Hematopoietic multipotent progenitor cell treated with erythropoietin and hydrocortisone succinate and interleukin-3 and kit ligand, for 17 days (in vitro differentiated cells): ENCODE measurements around the gene SIVA1.

Experiments used
- DNase-seq: peaks from one replicate; pipeline ENCODE4 v3.0.0-alpha.2; 2015; ENCODE audit warnings: low spot score

SIVA1 gene

DNA sequence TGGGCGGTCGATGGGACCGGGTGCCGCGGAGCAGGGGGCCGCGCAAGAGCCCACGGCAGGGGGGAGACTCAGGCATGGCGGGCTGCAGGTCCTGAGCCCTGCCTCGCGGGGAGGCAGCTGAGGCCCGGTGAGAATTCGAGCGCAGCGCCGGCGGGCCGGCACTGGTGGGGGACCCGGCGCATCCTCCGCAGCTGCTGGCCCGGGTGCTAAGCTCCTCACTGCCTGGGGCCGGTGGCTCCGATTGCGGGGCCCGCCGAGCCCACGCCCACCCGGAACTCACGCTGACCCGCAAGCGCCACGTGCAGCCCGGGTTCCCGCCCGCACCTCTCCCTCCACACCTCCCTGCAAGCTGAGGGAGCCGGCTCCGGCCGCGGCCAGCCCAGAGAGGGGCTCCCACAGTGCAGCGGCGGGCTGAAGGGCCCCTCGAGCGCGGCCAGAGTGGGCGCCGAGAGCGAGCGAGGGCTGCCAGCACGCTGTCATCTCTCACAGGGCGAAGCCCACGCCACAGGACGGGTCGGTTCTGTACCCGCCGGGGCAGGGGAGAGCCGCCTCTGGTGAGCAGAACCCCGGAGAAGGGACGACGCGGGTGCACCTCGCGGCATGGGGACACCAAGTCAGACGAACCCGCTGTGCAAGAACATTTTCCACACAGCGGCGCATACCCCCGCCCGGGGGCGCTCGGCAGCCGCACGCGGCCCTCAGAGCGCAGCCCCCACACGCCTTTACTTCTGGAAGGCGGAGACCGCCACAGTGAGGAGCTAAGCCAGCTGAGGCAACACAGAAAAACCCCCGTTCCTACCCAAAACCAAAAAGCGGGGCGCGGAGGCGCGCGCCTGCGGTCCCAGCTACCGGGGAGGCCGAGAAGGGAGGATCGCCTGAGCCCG is 1.2 kb upstream of the SIVA1 start:
- DNase-seq = no peak

DNA sequence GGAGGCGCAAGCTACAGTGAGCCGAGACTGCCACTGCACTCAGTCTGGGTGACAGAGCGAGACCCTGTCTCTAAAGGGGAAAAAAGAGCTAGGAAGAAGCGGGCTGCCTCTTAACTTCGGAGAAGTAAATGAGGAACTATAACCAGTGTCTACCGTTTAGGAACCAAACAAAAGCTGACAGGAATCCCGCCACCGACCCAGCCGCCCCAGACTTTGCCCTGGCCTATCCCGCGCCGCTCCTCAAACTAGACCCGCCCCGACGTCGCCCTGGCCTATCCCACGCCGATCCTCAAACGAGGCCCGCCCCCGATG is 568 bp upstream of the SIVA1 start:
- no peak for DNase-seq

DNA sequence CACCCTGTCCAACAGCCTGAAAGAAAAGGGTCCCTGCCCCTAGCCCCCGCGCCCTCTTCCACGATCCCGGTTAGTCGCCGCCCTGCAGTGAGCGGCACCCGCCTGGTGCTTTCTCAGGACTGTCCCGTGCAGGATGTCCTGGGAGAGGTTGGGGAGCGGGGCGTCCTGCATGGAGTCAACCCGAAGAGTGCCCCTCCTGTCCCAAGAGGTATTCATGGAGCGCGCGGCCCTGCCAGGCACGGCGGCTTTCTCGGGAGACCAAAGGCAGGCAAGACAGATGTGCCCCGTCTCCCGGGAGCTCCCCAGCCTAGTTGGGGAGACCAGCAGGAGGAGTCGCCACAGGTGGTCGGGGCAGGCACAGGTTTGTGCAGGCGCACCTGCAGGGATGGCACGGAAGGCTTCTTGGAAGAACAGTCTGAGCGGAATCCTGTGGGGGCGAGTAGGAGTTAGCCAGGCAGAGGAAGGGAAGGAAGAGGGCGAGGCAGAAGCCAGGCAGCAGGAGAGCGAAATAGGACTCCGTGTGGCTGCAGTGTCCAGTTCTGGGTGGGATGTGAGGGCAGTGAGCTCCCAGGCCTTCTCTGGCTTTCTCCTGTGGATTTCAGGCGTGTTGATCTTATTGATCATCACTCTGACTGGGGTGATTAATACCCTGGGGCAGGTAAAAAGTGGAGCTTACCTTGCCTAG is 723 bp downstream of the SIVA1 start:
- DNase-seq = no peak

DNA sequence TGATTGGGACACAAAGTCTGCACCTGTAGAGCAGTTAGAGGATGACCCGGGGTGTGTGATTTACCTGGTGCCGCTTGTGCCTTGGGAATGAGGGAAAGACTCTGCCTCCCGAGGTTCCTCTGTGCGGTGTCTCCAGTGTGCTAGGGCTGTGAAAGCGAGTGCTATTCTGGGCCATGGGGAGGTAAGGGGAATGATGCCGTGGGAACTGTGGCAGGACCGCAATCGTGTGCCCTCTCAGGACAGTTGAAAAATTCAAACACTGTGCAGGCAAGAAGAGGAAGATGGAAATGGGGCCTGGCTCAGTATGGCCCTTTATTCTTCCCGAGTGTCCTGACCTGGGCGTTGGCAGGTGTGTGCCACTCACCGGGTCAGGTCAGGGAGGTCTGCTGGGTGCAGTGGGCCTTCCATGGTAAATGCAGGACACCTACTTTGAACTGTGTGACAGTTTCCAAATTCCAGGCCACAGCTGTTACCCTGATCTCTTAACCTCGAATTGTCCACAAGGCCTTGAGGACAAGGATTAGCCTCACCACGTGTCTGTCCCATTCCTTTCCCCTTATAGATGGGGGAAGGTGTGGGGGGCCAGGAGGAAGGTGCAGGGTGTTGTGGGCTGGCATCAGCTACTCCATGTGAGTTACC is 1.4 kb downstream of the SIVA1 start:
- no peak for DNase-seq

DNA sequence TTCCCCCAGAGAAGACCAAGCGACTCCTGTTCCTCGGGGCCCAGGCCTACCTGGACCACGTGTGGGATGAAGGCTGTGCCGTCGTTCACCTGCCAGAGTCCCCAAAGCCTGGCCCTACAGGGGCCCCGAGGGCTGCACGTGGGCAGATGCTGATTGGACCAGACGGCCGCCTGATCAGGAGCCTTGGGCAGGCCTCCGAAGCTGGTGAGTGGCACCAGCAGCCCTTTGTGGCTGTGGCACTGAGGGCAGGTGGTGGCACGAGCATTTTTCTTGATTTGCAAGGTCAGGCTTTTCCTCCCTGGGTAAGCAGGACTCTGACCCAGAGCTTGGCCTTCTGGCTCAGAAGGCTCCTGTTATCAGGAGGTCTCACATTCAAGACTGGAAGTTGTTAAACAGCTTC is 2.7 kb downstream of the SIVA1 start:
- no peak for DNase-seq

DNA sequence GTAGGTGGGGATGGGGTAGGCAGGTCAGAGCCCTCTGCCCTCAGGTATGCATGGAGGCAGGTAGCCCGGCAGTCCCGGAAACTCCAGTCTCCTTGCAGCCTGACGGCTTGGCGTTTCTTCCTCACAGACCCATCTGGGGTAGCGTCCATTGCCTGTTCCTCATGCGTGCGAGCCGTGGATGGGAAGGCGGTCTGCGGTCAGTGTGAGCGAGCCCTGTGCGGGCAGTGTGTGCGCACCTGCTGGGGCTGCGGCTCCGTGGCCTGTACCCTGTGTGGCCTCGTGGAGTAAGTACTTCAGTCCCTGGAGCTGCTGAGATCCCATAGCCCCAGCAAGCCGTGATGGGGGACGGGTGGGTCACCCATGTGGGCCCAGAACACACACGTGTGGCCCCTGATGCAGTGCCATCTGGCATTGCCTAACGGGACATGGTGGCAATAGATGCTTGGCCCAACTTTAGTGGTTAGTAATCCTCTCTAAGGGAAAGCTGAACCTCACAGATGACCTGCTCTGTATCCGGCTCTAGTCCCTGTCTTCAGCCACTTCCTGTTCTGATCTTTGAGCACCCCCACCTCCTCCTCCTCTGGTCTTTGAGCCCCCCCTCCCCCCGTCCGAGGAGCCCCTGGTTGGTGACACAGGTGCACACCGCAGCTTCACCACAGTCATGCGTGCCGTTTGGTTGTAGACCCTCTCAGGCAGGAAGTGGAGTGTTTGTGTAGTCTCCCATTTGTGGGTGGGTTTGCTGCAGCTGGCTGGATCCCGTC is 3.7 kb downstream of the SIVA1 start:
- no peak for DNase-seq

DNA sequence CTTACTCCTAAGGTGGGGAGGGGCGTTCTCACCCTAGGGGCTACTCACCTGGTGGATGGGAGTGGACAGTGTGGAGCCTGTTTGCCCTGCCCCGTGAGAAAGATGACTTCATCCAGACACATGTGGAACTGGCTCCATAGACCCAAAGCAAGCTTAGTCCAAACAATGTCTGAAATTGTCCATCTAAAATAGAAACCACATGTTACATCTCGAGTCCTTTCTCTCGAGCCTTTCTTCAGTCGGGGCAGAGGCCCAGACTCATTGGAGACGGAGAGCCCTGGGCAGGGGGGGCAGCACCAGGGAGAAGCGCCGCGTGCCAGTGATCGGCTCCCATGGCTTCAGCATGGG is 4.3 kb downstream of the SIVA1 start:
- DNase-seq = no peak

DNA sequence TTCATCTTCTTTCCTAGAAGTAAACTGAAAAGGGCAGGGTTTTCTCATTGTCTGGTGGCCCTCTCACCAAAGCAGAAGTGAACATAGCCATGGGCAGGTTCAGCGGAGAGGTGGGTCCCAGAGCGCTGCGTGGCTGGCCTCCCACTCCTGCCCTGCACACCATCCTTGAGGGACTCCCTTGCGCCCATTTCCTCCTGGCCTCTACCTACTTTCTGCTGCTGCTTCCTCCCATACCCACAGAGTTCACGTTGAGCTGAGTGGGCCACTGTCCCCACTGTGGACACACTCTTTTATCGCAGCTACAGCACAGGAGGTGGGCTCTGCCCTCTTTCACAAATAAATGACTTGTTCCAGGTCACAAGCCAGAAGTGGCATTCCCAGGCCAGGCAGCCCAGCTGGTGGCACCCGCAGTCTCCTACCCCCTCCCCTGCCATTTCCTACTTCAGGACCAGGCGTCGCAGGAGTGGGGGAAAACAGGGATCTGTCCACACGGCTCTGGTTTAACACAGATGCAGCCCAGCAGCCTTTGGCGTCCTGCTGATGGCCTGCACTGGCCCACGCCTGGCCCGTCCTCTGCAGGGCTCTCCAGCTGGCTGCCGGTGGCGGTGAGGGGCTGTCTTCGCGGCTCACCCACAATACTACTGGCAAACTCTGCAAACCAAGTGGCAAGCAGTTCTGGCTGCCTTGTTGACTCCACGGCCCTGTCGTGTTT is 4.9 kb downstream of the SIVA1 start:
- DNase-seq = no peak

DNA sequence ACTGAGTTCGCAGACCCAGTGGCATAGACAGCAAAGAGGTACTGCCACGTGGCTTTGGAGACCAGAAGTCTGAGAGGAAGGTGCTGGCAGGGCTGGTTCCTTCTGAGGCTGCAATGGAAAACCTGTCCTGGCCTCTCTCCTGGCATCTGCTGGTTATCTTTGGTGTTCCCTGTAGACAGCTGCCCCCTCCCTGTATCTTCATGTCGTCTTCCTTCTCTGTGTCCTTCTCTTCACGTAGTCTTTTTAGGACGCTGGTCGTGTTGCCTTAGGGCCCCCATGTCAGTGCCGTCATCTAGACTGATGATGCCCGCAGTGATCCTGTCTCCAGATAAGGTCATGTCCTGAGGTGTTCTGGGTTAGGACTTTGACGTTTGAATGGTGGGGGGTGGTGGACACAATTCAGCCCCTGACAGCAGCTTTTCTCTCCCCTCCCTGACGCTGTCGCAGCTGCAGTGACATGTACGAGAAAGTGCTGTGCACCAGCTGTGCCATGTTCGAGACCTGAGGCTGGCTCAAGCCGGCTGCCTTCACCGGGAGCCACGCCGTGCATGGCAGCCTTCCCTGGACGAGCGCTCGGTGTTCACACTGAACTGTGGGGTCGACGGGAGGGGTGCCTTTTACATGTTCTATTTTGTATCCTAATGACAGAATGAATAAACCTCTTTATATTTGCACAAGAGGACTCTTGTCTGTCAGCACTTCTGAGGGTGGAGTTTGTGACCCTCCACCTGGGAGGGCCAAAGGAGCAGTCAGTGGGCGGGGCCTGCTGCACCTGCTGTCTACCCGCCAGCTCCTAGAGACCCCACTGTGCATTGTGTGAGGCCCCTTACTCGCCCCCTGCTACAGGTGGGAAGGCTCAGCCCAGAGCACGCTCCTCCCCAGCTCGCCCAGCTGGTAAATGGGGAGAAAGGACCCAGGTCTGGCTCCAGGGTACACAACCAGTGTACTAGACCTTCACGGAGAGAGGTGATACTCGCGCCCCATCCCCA is 6.3 kb downstream of the SIVA1 start:
- no peak for DNase-seq

DNA sequence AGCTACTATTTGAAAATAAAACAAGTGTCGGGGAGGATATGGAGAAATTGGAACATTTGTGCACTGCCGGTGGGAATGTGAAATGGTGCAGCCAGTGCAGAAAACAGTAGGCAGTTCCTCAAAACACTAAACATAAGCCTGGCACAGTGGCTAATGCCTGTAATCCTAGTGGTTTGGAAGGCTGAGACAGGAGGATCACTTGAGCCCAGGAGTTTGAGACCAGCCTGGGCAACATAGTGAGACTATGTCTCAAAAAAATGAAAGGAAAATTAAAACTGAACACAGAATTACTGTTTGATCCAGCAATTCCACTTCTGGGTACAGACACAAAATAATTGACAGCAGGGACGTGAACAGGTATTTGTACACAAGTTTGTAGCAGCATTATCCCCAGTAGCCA is 12.6 kb downstream of the SIVA1 start:
- no peak for DNase-seq

DNA sequence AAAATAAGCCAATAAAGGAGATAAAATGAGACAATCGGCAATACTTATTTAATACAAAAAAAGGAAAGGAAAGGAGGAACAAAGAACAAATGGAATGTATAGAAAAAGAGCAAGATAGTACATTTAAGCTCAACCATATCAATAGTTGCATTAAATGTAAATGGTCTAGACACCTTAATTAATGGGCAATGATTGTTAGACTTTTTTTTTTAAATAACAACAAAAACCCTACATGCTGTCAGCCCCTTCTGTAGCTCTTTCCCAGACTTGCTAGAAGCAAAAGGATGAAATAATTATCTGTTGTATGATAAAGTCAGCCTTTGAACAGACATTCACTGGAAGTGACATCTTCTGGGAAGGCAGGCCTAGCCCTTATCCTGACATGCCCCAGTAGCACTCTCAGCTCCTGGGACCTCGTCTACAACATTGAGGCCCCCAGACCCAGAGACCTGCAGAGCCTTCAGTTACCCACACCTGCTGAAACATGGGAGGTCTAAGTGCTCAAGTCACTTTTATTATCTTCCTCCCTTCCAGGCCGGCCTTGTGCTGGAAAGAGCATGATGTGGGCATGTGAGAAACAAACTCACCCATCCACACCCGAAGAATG is 13.4 kb downstream of the SIVA1 start:
- DNase-seq = no peak

DNA sequence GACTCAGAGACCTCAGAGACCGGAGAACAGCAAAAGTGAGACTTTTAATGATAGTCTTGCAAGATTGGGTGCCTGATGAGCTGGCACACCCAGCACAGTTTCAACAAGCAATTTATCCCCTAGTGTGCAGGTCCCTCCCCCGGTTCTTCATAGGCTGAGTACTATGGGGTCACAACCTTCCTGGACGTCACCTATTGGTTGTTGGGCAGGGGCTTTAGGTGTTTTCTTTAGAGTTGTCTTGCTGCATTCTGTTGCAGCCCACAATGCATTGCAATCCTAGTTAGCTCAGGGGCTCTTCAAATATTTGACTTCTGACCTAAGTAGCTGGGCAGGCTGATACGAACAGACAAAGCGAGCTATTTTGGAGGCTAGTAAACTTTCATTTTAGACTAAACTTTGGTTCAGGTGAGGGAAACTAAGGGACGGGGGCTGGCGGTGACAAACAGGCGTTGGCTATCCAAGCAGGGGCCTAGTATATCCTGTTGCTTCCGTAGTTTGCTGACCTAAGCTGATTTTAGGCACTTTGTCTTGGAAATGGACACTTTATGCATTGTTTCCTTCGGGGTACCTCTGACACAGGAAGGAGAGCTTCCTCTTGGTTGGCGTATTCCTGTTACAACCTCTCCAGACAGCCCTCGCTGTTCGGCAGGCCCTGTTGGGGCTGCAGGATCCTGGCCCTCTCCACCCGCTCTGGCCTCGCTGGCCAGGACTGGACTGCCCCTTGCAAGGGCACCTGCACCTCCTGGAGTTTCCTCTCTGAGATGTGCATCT is 14.1 kb downstream of the SIVA1 start:
- DNase-seq = no peak

DNA sequence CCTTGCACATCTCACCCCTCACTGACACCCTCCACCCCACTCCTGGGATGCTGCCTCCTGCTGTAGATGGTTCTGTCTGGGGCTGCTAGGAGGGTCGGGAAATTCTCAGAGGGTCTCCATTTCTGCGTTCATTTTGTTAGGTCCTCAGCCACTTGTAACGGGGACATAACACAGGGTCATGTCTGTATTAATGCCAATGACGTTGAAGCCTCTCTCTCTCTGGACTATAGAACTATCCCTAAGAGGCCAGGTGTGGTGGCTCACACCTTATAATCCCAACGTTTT is 14.6 kb downstream of the SIVA1 start:
- no peak for DNase-seq

DNA sequence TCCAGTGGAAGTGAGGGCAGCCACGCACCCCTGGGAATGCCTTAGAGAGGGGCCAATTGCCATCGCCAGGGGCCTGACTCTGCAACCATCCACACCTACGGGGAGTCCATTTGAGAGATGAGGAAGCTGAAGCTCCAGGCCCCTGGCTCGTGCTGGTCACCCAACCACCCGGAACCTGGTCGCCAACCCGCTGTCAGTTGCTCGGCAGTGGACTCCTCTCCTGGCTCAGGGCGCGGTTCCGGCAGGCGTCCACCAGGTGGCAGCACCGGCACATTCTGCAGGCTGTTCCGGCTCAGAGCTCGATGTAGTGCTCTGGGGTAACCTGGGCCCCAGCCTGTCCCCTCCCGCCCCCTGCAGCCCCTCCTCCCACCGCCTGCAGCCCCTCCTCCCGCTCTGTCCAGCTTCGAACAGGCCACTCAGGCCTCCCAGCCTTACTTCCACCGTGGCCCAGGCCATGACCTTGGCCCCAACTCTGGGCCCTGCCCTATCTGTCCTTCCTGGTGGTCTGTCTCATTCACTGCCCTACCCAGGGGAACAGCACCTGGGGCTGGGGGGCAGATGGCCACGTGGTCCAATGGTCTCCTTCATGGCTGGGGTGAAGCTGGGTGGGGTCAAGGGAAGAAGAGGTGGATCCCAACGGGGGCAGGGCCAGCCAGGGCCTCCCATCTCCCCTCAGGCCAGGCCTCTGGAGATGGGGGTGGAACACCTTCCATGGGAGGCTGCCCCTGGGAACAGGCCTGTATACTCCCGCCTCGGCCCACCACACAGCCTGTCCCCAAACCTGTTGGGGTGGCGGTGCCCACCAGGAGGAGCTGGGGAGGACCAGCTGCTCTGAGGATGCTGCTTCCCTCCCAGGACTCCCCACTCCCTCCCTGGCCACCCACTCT is 15.7 kb downstream of the SIVA1 start:
- peak; percentile 84 for DNase-seq

DNA sequence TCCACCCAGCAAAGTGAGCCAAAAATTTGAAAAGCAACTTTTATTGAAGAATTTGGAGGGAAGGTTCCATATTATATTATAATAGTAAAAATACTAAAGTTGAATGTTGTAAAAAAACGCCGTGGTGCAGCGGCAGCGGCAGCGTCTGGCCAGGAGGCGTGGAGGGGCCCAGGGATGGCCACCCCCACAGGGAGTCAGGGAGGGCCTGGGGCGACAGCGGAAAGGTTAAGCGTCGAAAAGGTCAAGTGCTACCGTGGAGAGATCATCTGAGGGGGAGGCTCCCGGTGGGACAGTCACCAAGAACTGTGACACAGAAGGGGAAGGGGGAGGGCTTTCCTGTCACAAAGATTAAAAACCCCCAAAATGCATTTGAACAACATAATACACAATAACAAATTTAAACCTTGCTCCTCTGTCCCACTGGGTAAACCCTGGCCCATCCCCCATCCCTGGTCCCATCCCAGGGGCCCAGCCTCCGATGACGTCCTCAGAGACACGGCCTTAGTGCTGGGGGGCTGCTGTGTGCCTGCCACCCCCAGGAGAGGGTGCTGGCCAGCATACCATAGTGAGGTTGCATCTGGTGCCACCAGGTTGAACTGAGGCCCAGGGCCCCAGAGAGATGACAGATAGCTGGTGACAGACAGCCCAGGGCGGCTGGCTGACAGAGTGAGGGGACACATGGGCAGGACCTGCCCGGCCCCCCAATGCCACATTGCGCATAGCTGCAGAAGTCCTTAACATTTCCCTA is 16.6 kb downstream of the SIVA1 start:
- no peak for DNase-seq

DNA sequence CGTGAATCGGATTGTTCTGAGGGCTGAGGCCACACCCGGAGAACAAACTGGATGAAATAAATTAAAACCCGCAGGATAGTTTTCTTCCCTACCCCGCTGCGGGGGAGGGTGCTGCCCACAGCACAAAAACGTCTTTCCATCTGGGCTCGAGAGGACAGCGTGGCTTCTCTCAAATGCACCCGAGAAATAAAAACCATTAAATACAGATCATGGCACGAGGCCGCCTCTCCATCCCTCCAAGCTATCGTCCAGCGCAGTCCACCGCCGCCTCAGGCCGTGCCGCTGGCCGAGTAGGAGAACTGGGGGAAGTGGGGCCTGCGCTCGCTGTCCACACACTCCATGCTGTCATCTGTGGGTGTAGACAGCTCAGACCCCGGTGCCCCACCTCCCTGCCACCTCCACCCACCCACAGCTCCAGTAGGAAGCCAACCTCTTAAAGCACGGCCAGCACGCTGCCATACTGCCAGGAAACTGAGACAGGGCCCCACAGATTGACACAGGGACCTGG is 17.2 kb downstream of the SIVA1 start:
- DNase-seq = no peak

DNA sequence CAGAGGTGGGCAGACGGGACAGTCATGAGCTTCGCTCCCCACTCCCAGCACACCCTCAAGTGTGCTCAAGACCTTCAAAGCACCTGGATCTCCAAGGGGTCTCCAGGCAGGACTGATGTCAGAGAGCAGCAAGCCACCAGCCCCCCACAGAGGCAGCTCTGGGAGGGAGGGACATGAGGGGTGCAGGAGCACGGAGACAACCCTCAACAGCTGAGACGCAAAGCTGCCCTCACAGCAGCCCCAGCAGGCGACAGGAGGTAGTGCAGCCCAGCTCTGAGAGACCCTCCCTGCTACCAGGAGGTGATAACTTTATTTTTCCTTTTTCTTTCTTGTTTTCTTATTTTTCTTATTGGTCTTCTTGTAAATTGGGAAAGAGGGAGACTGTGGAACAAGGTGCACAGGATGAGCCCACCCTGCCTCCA is 17.9 kb downstream of the SIVA1 start:
- no peak for DNase-seq

DNA sequence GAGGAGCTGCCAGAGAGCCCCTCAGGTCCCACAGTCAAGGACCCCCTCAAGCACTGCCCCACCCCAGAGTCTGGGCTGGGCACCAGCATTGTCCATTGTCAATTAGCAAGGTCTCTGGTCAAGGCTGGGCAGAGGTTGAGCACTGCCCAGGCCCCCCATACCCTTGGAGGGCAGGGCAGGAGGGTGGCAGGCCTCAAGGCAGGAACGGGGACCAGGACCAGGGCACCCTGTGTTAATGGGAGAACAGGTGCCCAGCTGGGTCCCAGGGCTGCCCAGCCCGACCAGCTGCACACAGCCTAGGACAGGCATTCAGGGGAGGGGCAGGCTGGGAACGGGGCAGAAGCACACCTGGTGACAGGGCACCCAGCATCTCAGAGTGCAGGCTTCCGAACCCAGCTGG is 18.4 kb downstream of the SIVA1 start:
- DNase-seq = no peak
